ENCODE measurements around the gene SNTB2. TPM values are rescaled to one million over a fixed set of nuclear protein-coding genes. Genes with fewer than 3 reads are reported as not detected.
"Not testable (repeated sequence)": the region's sequence is repeated elsewhere in the genome, so short reads cannot be mapped to it uniquely, and the experiment has no call there.

SNTB2 gene
- total RNA-seq: 10 to 100 TPM in 4 of 6 donors, 1 to 10 TPM in 2; 7.4 to 18.2 (median 12.7) TPM
- 1 to 10 TPM; 2.7 to 3.1 TPM for polyA plus RNA-seq

DNA sequence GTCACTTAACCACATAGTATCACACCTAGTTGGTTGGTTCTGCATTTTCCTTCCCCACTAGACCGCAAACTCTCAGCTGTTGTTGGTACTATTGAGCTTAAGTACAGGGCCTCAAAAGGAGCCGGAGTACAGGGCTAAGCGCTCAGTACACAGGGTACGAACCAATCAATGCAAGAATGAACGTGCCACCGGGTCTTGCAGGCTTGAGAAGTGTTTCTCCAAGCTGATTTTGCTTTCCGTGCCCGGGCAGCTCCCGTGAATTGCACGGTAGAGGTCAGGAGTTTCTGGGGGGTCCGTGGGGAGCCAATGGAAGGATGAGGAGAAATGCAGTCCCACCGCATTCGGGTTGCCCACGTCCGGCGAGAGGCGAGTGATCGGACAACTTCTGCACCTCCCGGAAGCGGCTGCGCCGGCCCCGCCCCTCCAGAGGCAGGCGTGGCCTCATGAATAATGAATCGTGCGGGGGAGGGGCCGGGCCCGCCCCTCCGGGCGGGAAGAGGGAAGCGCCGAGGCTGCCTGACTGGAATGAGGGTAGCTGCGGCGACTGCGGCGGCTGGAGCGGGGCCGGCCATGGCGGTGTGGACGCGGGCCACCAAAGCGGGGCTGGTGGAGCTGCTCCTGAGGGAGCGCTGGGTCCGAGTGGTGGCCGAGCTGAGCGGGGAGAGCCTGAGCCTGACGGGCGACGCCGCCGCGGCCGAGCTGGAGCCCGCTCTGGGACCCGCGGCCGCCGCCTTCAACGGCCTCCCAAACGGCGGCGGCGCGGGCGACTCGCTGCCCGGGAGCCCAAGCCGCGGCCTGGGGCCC is at the start of gene SNTB2:
TSS of gene SNTB2 (plus strand) at position 523 of the 804 bp plus-strand sequence. CDS start at position 526, 3 bp downstream.
- H3K36me3 ChIP-seq: no peaks in the 10 kb centered on the region
- no peaks in the 10 kb centered on the region for H3K9me3 ChIP-seq
- H3K27me3 ChIP-seq: no peaks in the 10 kb centered on the region
- intact Hi-C loops (cut with DNase I): no loop called here
- TF ChIP-seq, protein P1, sequence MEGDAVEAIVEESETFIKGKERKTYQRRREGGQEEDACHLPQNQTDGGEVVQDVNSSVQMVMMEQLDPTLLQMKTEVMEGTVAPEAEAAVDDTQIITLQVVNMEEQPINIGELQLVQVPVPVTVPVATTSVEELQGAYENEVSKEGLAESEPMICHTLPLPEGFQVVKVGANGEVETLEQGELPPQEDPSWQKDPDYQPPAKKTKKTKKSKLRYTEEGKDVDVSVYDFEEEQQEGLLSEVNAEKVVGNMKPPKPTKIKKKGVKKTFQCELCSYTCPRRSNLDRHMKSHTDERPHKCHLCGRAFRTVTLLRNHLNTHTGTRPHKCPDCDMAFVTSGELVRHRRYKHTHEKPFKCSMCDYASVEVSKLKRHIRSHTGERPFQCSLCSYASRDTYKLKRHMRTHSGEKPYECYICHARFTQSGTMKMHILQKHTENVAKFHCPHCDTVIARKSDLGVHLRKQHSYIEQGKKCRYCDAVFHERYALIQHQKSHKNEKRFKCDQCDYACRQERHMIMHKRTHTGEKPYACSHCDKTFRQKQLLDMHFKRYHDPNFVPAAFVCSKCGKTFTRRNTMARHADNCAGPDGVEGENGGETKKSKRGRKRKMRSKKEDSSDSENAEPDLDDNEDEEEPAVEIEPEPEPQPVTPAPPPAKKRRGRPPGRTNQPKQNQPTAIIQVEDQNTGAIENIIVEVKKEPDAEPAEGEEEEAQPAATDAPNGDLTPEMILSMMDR (IDR thresholded peaks at IDR 0.05): no peak
- H3K4me1 ChIP-seq: peaks cover 6 to 25% (median 21%) of the 10 kb centered on the region in 3 donors
- H3K27ac ChIP-seq: peak within 1 kb of the TSS; percentile 71 to 84 (median 81)
- peak within 1 kb of the TSS; percentile 51 to 72 (median 70) for H3K4me3 ChIP-seq
- peak; percentile 92 to 97 (median 94) for DNase-seq
- ATAC-seq: peak; percentile 96 to 97 (median 96)
- 0% methylated on average over 49 to 69 of the region's 69 CpGs for WGBS, 2 donors
- FAIRE-seq: no peak

DNA sequence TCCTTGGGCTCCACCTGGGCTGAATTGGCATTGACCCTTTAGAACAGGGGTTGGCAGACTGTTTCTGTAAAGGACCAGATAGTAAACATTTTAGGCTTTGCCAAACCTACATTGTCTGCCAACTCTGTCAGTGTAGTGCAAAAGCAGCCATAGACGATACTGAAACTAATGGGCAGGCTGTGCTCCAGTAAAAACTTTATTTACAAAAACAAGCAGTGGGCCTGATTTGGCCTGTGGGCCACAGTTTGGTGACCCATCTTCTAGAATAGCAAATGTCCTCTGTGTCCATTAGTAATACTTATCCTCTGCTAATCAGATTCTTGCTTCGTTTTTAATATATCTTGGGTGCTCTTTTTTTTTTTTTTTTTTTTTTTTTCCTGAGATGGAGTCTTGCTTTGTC is 48.4 kb upstream of the SNTB2 start:
- Histone ChIP-seq H3K9me3 (no peaks in the 10 kb centered on the region), H3K27me3 (no peaks in the 10 kb centered on the region), H3K27ac (no peak overlapping the region), H3K36me3 (peaks cover 0 to 20% (median 3%) of the 10 kb centered on the region in 3 donors), H3K4me3 (no peak overlapping the region), H3K4me1 (peaks cover 3 to 9% (median 4%) of the 10 kb centered on the region in 3 donors)
- ATAC-seq (no peak), FAIRE-seq (no peak), DNase-seq (no peak)
- intact Hi-C loops (cut with DNase I): no loop called here
- TF ChIP-seq, protein P1 (IDR thresholded peaks at IDR 0.05): no peak
- 78 to 80% methylated on average over 2 of the region's 2 CpGs for WGBS, 2 donors

DNA sequence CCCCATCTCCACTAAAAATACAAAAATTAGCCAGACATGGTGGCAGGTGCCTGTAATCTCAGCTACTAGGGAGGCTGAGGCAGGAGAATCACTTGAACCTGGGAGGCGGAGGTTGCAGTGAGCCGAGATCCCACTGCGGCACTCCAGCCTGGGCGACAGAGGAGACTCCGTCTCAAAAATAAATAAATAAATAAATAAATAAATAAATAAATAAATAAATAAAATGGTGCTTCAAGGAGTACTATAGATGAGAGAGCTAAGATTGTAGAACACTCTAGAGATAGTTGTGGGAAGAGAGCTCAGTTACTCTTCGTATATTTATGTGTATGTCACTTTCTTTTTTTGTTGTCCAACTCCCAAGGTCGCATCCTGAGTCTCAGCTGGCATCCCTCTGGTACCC is 47.5 kb upstream of the SNTB2 start:
- H3K27ac ChIP-seq; H3K9me3 ChIP-seq; ATAC-seq; intact Hi-C loops (cut with DNase I); DNase-seq; H3K4me3 ChIP-seq; H3K4me1 ChIP-seq; FAIRE-seq; H3K27me3 ChIP-seq: not testable (repeated sequence)
- WGBS, 2 donors: 96% methylated on average over 7 of the region's 7 CpGs
- H3K36me3 ChIP-seq: peaks cover 0 to 20% (median 3%) of the 10 kb centered on the region in 3 donors

DNA sequence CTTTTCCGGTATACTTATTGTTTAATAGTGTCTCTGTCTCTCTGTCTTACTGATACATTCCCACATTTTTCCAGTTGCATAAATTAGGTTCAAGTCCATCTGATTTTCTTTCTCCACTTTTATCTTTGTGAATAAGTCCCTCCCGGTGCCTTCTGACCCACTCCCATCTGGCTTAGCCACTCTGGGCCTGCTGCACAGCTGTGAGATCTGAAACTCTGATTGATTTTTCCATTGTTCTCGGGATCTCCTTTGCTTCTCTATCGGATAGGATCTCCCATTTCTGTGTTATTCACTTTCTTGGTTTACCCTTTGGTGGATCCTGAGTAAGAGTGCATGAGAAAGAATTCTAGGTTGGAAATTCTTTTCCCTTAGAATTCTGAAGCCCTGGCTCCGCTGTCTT is 46.0 kb upstream of the SNTB2 start:
- H3K36me3 ChIP-seq: peaks cover 0 to 20% (median 3%) of the 10 kb centered on the region in 3 donors
- no peak overlapping the region for H3K4me3 ChIP-seq
- H3K27me3 ChIP-seq: no peaks in the 10 kb centered on the region
- TF ChIP-seq, protein P1 (IDR thresholded peaks at IDR 0.05): no peak
- peaks cover 0 to 4% (median 1%) of the 10 kb centered on the region in 3 donors for H3K4me1 ChIP-seq
- no peak overlapping the region for H3K27ac ChIP-seq
- DNase-seq: no peak
- WGBS, 2 donors: 63 to 64% methylated on average over 5 of the region's 5 CpGs
- no peak for FAIRE-seq
- intact Hi-C loops (cut with DNase I): no loop called here
- no peaks in the 10 kb centered on the region for H3K9me3 ChIP-seq
- ATAC-seq: no peak

DNA sequence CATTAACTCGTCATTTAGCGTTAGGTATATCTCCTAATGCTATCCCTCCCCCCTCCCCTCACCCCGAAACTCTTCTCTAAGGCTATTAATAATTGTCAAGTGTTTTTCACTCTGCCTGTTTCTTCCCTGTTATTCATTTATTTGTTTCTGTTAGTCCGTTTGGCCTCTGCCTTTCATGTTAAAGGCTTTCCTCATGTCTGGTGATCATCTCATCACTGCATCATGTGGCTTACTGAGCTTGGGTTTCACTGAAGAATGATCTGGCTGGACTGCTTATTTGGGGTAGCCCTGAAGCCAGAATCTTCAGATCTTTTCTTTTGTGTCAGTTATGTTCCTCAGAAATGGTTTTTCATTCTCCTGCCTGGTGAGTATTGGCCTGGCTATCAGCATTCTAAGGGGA is 45.0 kb upstream of the SNTB2 start:
- Histone ChIP-seq H3K36me3 (peaks cover 0 to 20% (median 3%) of the 10 kb centered on the region in 3 donors), H3K4me3 (no peak overlapping the region), H3K9me3 (no peaks in the 10 kb centered on the region), H3K27me3 (no peaks in the 10 kb centered on the region), H3K27ac (no peak overlapping the region), H3K4me1 (peaks cover 0 to 7% (median 3%) of the 10 kb centered on the region in 3 donors)
- DNase-seq: no peak
- TF ChIP-seq, protein P1 (IDR thresholded peaks at IDR 0.05): no peak
- no peak for ATAC-seq
- FAIRE-seq: no peak
- WGBS, 2 donors: 90 to 95% methylated on average over 4 of the region's 4 CpGs
- intact Hi-C loops (cut with DNase I): no loop called here
